ENCODE results near the gene HDAC11.

DNA sequence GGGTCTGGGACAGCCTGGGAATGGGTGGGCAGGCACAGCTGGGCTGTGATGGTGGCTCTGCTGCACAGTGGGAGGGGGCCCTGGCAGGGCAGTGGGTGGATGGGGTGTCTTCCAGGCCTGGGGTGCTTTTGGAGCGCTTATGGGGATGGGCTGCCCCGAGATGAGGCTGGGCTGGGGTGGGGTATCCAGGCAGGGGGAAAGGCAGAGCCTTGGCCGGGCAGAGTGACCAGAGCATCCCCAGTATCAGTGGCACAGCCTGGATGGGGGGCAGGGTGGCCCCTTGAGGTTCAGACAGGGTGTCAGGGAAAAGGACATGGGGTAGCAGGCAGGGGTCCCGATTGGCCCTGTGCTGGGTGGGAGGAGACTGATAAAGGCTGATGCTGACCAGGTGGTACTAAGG is 26.6 kb downstream of the HDAC11 start:
- TF ChIP-seq GATA3 (IDR thresholded peaks at IDR 0.05; ENCODE audit: low read depth, low read length) = no peak
- no peak for TF ChIP-seq GATA2 (IDR thresholded peaks at IDR 0.05; ENCODE audit: low read depth, low read length)
